K562 (cell line): ENCODE measurements around the gene OR2A14. TPM values are rescaled to one million over a fixed set of nuclear protein-coding genes. Genes with fewer than 3 reads are reported as not detected.

Experiments used
- ATAC-seq: fragments of 200-7000 bp; cut with Tn5 transposase; 3 replicates; pipeline ENCODE4 v1.9.1; 2020; ENCODE audit warnings: moderate library complexity
- BruUV-seq: library from RNA; stranded (reverse); fragments of 400-500 nt; replicated peaks from 2 replicates; lab custom pipeline; 2021; lab: Mats Ljungman, UMichigan
- CTCF ChIA-PET: fragments of 300-600 bp; formaldehyde crosslinking; extraction: SDS; loops from one replicate; lab custom pipeline; 2021; ENCODE audit warnings: low intra/inter-chr PET ratio; lab: Yijun Ruan, JAX
- POLR2A ChIA-PET: fragments of 300-600, 350-650 bp; sonication (Branson Sonifier 250); formaldehyde crosslinking; extraction: SDS; loops from one replicate; lab custom pipeline; 2021; ENCODE audit warnings: antibody characterized with exemption, inconsistent platforms; lab: Yijun Ruan, JAX
- DNase-seq, 4 experiments: peaks; one replicate each; pipeline versions ENCODE4 v3.0.0 to v3.0.0-alpha.2; 2011 to 2018; ENCODE audit warnings: low spot score in 3 of 4, mixed read lengths in 3 of 4; ENCODE audit errors: extremely low read depth in 1 of 4
- FAIRE-seq: peaks from 2 replicates; lab custom pipeline; 2011; peaks lifted over from hg19 to GRCh38; lab: Jason Lieb, UNC
- H2AFZ ChIP-seq: 2 replicates; pipeline ENCODE4 v1.6.0; 2011; ENCODE audit warnings: low read depth, low read length, control low read depth, inconsistent platforms
- H3K27ac ChIP-seq: fragments of 200-600 bp; 3 replicates; pipeline ENCODE4 v1.8.0; 2011; ENCODE audit warnings: low read depth, mild to moderate bottlenecking, control low read depth, inconsistent platforms, low read length, moderate library complexity, mixed read lengths; ENCODE audit errors: extremely low read depth
- H3K27me3 ChIP-seq, 2 experiments: fragments of 300-600 bp in 1 of 2; 2 replicates in 1 of 2; 3 replicates in 1 of 2; pipeline versions ENCODE4 v1.6.0 to v1.8.0; 2011; ENCODE audit warnings: inconsistent platforms in 2 of 2, low read length in 2 of 2, mild to moderate bottlenecking in 1 of 2, mixed read lengths in 1 of 2, moderate library complexity in 1 of 2; ENCODE audit not compliant: control insufficient read depth in 2 of 2, insufficient read depth in 2 of 2
- H3K36me3 ChIP-seq: fragments of 300-600 bp; 3 replicates; pipeline ENCODE4 v1.8.0; 2011; ENCODE audit warnings: mild to moderate bottlenecking, low read length, inconsistent platforms; ENCODE audit not compliant: control insufficient read depth, insufficient read depth
- H3K4me1 ChIP-seq, 2 experiments: fragments of 200-600 bp in 1 of 2; replicated peaks in 1 of 2; 2 replicates in 1 of 2; 3 replicates in 1 of 2; pipeline versions ENCODE4 v1.5.1 to v1.8.0; 2011; ENCODE audit warnings: inconsistent platforms in 2 of 2, low read length in 2 of 2, mild to moderate bottlenecking in 1 of 2, mixed read lengths in 1 of 2, moderate library complexity in 1 of 2; ENCODE audit not compliant: control insufficient read depth in 2 of 2, insufficient read depth in 2 of 2
- H3K4me2 ChIP-seq: 2 replicates; pipeline ENCODE4 v1.6.1; 2011; ENCODE audit warnings: low read length, control low read depth, inconsistent platforms, mixed read lengths; ENCODE audit not compliant: insufficient read depth
- H3K4me3 ChIP-seq: fragments of 200-600 bp; sonication (generic), shearing (Covaris generic); 2 replicates; pipeline ENCODE4 v1.5.1; 2016; ENCODE audit warnings: control low read depth, inconsistent platforms
- H3K79me2 ChIP-seq: fragments of 200-600 bp; 3 replicates; pipeline ENCODE4 v1.8.0; 2011; ENCODE audit warnings: low read length, inconsistent platforms; ENCODE audit not compliant: control insufficient read depth, insufficient read depth
- H3K9ac ChIP-seq, 2 experiments: 2 replicates each; pipeline versions ENCODE4 v1.6.0 to v1.6.1; 2011; ENCODE audit warnings: low read depth in 2 of 2, low read length in 2 of 2, control low read depth in 1 of 2, inconsistent platforms in 1 of 2, mild to moderate bottlenecking in 1 of 2, mixed read lengths in 1 of 2; ENCODE audit not compliant: insufficient read depth in 1 of 2
- H3K9me1 ChIP-seq: one replicate; pipeline ENCODE4 v1.6.0; 2011; ENCODE audit warnings: inconsistent platforms, mild to moderate bottlenecking, low read length, moderate library complexity; ENCODE audit not compliant: control insufficient read depth, insufficient read depth
- H3K9me3 ChIP-seq: replicated peaks from 2 replicates; pipeline ENCODE4 v1.5.1; 2011; ENCODE audit warnings: low read depth, low read length, inconsistent platforms; ENCODE audit not compliant: control insufficient read depth, insufficient read depth
- H4K20me1 ChIP-seq: replicated peaks from 2 replicates; pipeline ENCODE4 v1.6.1; 2011; ENCODE audit warnings: low read length, inconsistent platforms, mixed read lengths; ENCODE audit not compliant: control insufficient read depth, insufficient read depth
- ATF7 ChIP-seq: fragments of 450-650 bp; IDR thresholded peaks from 2 replicates; pipeline ENCODE4 v1.7.1; 2014; ENCODE audit warnings: mild to moderate bottlenecking, moderate library complexity
- DACH1 ChIP-seq: fragments of 450-650 bp; IDR thresholded peaks from 2 replicates; pipeline ENCODE4 v1.6.1; 2018; ENCODE audit not compliant: partially characterized antibody
- FOXP4 ChIP-seq: sonication (generic); formaldehyde crosslinking; IDR thresholded peaks from 2 replicates; pipeline ENCODE4 v1.8.0; 2022; ENCODE audit warnings: mild to moderate bottlenecking, missing genetic modification reagents, borderline replicate concordance
- HNRNPK ChIP-seq: fragments of 200-400 bp; formaldehyde crosslinking; IDR thresholded peaks from one replicate; pipeline ENCODE4 v1.6.1; 2018; ENCODE audit warnings: mild to moderate bottlenecking, low read depth, low read length; ENCODE audit not compliant: poor library complexity, severe bottlenecking
- MAZ ChIP-seq, 2 experiments: fragments of 450-650 bp in 1 of 2; sonication (generic) in 1 of 2; formaldehyde crosslinking; IDR thresholded peaks in 1 of 2; conservative IDR thresholded peaks in 1 of 2; 2 replicates each; pipeline versions ENCODE4 v1.4.0 to v1.5.0; 2020; ENCODE audit warnings: mild to moderate bottlenecking in 1 of 2, missing genetic modification reagents in 1 of 2
- NBN ChIP-seq: fragments of 450-650 bp; IDR thresholded peaks from 2 replicates; pipeline ENCODE4 v1.6.1; 2016; ENCODE audit warnings: low read depth, mild to moderate bottlenecking
- PCBP1 ChIP-seq: fragments of 200-400 bp; formaldehyde crosslinking; IDR thresholded peaks from 2 replicates; pipeline ENCODE4 v1.6.1; 2018; ENCODE audit warnings: mild to moderate bottlenecking, low read depth, low read length; ENCODE audit not compliant: poor library complexity, severe bottlenecking
- PRMT5 ChIP-seq: sonication (generic); formaldehyde crosslinking; IDR thresholded peaks from 2 replicates; pipeline ENCODE4 v1.5.0; 2020; ENCODE audit warnings: missing genetic modification reagents
- RAD51 ChIP-seq: fragments of 450-650 bp; IDR thresholded peaks from 2 replicates; pipeline ENCODE4 v1.7.1; 2016; ENCODE audit warnings: low read depth, mild to moderate bottlenecking, borderline replicate concordance
- ZBTB1 ChIP-seq: sonication (generic); formaldehyde crosslinking; IDR thresholded peaks from 2 replicates; pipeline ENCODE4 v1.8.1; 2023; ENCODE audit warnings: missing genetic modification reagents, low read depth, mild to moderate bottlenecking, borderline replicate concordance
- ZNF217 ChIP-seq: sonication (generic); formaldehyde crosslinking; IDR thresholded peaks from 2 replicates; pipeline ENCODE4 v1.8.0; 2022; ENCODE audit warnings: mild to moderate bottlenecking, missing genetic modification reagents
- ZNF311 ChIP-seq: fragments of 250-450 bp; sonication (Bioruptor Pico); IDR thresholded peaks from 2 replicates; pipeline ENCODE4 v1.4.0; 2020; ENCODE audit warnings: mild to moderate bottlenecking, moderate library complexity
- WGBS: fragments of 100-300 bp; shearing (Covaris generic); methylation state at CpG from one replicate; pipeline ENCODE4 v1.1.6; 2016; ENCODE audit warnings: low coverage, mixed read lengths; ENCODE audit not compliant: insufficient coverage; ENCODE audit errors: missing lambda C conversion rate; 5-methylcytosine and 5-hydroxymethylcytosine counted together
- in situ Hi-C: fragments of 300-500 bp; cut with MboI; formaldehyde crosslinking; loops from 4 replicates; pipeline ENCODE4 v1.15.0; 2018; ENCODE audit warnings: inconsistent platforms, mixed read lengths
- intact Hi-C: fragments of 100-400 bp; cut with micrococcal nuclease; formaldehyde crosslinking; loops from 2 replicates; pipeline ENCODE4 v1.14.2; 2022
- polyA plus RNA-seq, 8 experiments: library from polyadenylated mRNA; depleted of rRNA in 4 of 8; stranded (reverse) in 5 of 8; unstranded in 3 of 8; fragments of >200 nt; fragmentation: Nextera tagmentation in 2 of 8; fragmentation: Illumina TruSeq in 1 of 8; extraction: Ambion mirVana in 2 of 8; extraction: Trizol in 1 of 8; gene quantifications; 2 replicates each; pipeline versions ENCODE4 v1.2.1 to v1.2.3, GENCODE V29; 2011 to 2014; ENCODE audit warnings: inconsistent platforms in 1 of 8, missing spikeins in 1 of 8
- total RNA-seq, 7 experiments: library from RNA; depleted of rRNA in 6 of 7; stranded (reverse); fragments of >200 nt in 6 of 7; fragmentation: Illumina TruSeq in 2 of 7; extraction: Trizol in 2 of 7; gene quantifications; 2 replicates each; pipeline versions ENCODE4 v1.2.1 to v1.2.3, GENCODE V29; 2011 to 2021; ENCODE audit warnings: low replicate concordance in 1 of 7

The OR2A14 gene
- total and polyA plus RNA-seq, 9 of the 15 experiments (the other 6 are each of a cell fraction or from before 2014, with no cell fraction given) = not detected

GRCh38 chr7:144158861-144159260 lies 35.9 kb downstream of the OR2A14 start (continued):
- peak; percentile 25 for TF ChIP-seq PCBP1
- no peak for TF ChIP-seq ZBTB1 (CRISPR knock-in tag)
- TF ChIP-seq ZNF217 (CRISPR knock-in tag) = no peak
- peak; percentile 58 for TF ChIP-seq HNRNPK

- Histone ChIP-seq H3K9ac (no peak overlapping the region), H3K4me1 (no peaks in the 10 kb centered on the region), H3K79me2 (no peaks in the 10 kb centered on the region), H3K9me1 (no peaks in the 10 kb centered on the region), H3K27ac (no peak overlapping the region), H3K27me3 (no peaks in the 10 kb centered on the region), H3K4me3 (no peak overlapping the region), H4K20me1 (no peaks in the 10 kb centered on the region), H3K36me3 (no peaks in the 10 kb centered on the region), H3K9me3 (no peaks in the 10 kb centered on the region), H3K4me2 (no peak overlapping the region), H2AFZ (no peak overlapping the region)
- ChIA-PET POLR2A (no interaction called here), CTCF (no interaction called here)
- BruUV-seq = no TSS peak
- DNase-seq = no peak
- intact Hi-C loops (no loop called here), in situ Hi-C loops (loop anchor here (25.0 kb wide), 1 partner anchor 173 kb away; no protein-coding TSS in a partner anchor)
- 2% methylated on average over 2 of the region's 2 CpGs for WGBS
- ATAC-seq = no peak
- FAIRE-seq = no peak
- TF ChIP-seq MAZ (CRISPR knock-in tag; conservative IDR thresholded peaks at IDR 0.05 in 1 of 2, IDR thresholded peaks at IDR 0.05 in 1 of 2) (no peak), RAD51 (no peak), ZNF311 (no peak), FOXP4 (CRISPR knock-in tag) (no peak), PRMT5 (CRISPR knock-in tag) (no peak), DACH1 (no peak), ATF7 (no peak), NBN (no peak)
Observed at GRCh38 chr7:144164784-144165183, 41.8 kb downstream of the OR2A14 start.
